Fibroblast of lung (primary cell): ENCODE measurements around the gene CDPF1.

Experiments
- CTCF ChIP-seq, 2 donors: IDR thresholded peaks in 1 of 2; conservative IDR thresholded peaks in 1 of 2; 1 replicate in 1 of 2; 2 replicates in 1 of 2; pipeline ENCODE4 v1.5.1; 2011 to 2012; ENCODE audit warnings: low read length in 2 of 2, control low read depth in 1 of 2, inconsistent platforms in 1 of 2, low read depth in 1 of 2, mild to moderate bottlenecking in 1 of 2
- EZH2 ChIP-seq: IDR thresholded peaks from 2 replicates; pipeline ENCODE4 v1.5.1; 2012; ENCODE audit warnings: low read length, control low read depth, mild to moderate bottlenecking; ENCODE audit errors: missing control alignments

DNA sequence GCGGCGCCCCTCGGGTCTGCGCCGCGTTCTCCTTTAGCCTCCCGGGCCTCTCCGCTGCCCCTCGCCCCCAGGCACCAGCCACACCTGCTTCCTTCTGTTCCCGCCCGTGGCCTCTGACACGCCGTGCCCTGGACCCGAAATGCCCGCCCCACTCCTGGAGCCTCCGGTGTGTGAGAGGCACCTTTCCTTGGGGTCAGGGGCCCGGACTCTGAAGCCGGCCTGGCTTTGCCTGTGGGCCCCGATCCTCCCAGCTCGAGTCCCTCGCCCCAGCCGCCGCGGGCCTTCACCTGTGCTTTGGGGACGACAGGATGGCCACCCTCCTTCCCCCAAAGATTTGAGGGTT is 661 bp upstream of the CDPF1 start:
- TF ChIP-seq CTCF (conservative IDR thresholded peaks at IDR 0.05 in 1 of 2, IDR thresholded peaks at IDR 0.05 in 1 of 2; ENCODE audit: low read depth in 1 of 2, low read length in 2 of 2) (no peak), EZH2 (no peak)
